ENCODE data around the gene STRADB.
"Not testable (repeated sequence)": the region's sequence is repeated elsewhere in the genome, so short reads cannot be mapped to it uniquely, and the experiment has no call there.

STRADB gene

DNA sequence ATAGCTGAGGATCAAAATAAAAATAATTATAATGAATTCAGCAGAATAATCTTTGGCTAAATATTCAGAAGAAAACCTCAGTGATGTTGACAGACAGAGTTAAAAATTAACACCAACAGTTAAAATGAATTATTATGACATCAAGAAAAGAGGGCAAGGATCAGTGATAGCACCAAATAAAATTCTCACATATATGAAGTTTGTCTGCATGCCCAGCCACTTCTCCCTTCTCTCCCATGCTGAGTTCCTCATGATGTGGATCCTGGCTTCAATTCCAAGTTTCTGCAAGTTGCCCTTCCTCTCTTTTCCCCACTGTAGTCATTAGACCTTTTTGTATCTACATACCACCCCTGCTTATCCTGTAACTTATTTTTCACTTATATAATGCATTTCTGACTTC is 6.8 kb downstream of the STRADB start:
- Mint-ChIP-seq H3K36me3 (ENCODE audit: insufficient read depth) (peaks cover 4% of the 10 kb centered on the region), H3K27me3 (no peaks in the 10 kb centered on the region), H3K4me3 (no peak overlapping the region), H3K9me3 (no peaks in the 10 kb centered on the region), H3K27ac (no peak overlapping the region), H3K4me1 (ENCODE audit: low read depth in 2 of 2) (peaks cover 1 to 5% of the 10 kb centered on the region in 2 donors)
- ATAC-seq (replicated peaks) (no peak), DNase-seq (no peak)

DNA sequence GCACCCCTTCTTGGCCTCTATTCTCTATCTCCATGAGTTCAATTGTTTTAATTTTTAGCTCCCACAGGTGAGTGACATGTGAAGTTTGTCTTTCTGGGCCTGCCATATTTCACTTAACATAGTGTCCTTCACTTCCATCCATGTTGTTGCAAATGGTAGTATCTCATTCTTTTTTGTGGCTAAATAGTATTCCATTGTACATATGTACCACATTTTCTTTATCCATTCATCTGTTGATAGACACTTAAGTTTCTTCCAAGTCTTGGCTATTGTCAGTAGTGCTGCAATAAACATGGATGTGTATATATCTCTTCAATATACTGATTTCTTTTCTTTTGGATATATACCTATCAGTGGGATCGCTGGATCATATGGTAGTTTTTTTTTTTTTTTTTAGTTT is 9.0 kb downstream of the STRADB start:
- H3K4me1 Mint-ChIP-seq (ENCODE audit: low read depth in 2 of 2) = peaks cover 0 to 1% of the 10 kb centered on the region in 2 donors

DNA sequence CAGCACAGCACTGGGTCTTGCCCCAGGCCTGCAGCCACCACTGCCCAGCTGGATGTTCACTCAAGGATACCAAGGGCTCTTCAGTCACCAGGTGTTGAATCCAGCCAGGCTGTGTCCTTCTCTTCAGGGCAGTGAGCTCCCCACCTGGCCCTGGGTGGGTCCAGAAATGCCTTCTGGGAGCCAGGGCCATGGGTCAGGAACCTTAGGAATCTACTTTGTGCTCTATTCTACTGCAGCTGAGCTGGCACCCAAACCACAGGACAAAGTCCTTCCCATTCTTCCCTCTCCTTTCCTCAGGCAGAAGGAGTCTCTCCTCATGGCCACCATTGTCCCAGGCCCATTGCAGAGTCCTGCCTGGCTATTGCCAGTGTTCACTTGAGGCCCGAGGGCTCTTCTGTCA is 13.0 kb downstream of the STRADB start:
- no peak for ATAC-seq (replicated peaks)
- no peaks in the 10 kb centered on the region for H3K27me3 Mint-ChIP-seq
- no peak for DNase-seq
- peaks cover 5% of the 10 kb centered on the region for H3K36me3 Mint-ChIP-seq (ENCODE audit: insufficient read depth)
- H3K9me3 Mint-ChIP-seq = no peaks in the 10 kb centered on the region
- no peak overlapping the region for H3K27ac Mint-ChIP-seq
- no peak overlapping the region for H3K4me3 Mint-ChIP-seq
- H3K4me1 Mint-ChIP-seq (ENCODE audit: low read depth in 2 of 2) = peaks cover 0 to 1% of the 10 kb centered on the region in 2 donors

More for the DNA sequence above, 9.0 kb downstream of the STRADB start:
- Mint-ChIP-seq H3K27ac (no peak overlapping the region), H3K27me3 (no peaks in the 10 kb centered on the region), H3K9me3 (no peaks in the 10 kb centered on the region), H3K36me3 (ENCODE audit: insufficient read depth) (peaks cover 4% of the 10 kb centered on the region), H3K4me3 (no peak overlapping the region)
- DNase-seq = no peak
- ATAC-seq (replicated peaks) = no peak

DNA sequence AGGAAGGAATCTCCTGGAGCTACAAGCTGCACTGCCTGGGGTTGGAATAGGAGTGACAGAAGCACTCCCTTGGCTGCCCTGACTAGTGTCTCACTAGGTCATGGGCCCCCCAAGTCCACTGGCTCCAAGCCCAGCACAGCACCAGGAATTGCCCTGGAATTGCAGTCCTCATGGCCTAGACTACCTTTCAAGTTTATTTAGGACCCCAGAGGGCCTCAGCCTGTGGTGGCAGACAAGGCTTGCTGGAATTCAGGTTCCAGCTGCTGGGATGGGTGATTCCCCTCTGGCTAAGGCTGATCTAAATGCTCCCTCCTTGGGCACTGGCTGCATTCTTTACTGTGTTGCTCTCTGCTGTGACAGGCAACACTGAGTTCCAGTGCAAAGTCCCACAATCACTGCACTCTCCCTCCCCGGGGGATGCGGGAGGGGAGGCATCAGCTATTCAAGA is 14.0 kb downstream of the STRADB start:
- peaks cover 8% of the 10 kb centered on the region for H3K36me3 Mint-ChIP-seq (ENCODE audit: insufficient read depth)
- no peak for ATAC-seq (replicated peaks)

DNA sequence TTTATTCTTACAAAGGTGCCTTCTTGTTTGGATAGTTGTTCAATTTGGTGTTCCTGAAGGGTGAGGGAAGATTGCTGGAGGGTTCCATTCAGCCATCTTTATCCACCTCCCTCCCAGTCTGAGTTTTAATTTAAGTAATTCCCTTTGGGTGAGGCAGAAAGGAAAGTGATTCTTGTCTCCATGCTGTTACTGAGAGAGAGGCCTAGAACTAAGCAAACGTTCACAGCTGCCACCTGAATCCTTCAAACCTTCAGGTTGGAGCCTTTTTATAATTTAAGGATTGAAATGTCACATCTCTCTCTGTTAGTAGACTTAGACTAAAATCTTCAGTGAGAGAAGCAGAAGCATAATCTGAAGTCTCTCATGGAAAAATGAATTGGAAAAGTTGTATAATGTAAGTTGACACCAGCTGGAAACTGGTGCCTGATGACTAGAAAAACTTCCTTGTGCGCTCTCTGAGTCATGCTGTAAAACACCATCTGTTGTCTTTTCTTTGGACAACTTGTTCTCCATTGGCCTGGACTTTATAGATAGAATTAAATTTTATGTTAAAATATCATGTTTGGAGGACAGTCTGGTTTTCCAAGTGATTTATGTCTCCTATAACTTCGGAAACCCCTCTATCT is 14.6 kb downstream of the STRADB start:
- no peaks in the 10 kb centered on the region for H3K27me3 Mint-ChIP-seq
- H3K4me3 Mint-ChIP-seq = no peak overlapping the region
- H3K9me3 Mint-ChIP-seq = no peaks in the 10 kb centered on the region
- H3K4me1 Mint-ChIP-seq (ENCODE audit: low read depth in 2 of 2) = peaks cover 0 to 1% of the 10 kb centered on the region in 2 donors
- peaks cover 14% of the 10 kb centered on the region for H3K36me3 Mint-ChIP-seq (ENCODE audit: insufficient read depth)
- no peak for ATAC-seq (replicated peaks)
- no peak overlapping the region for H3K27ac Mint-ChIP-seq
- DNase-seq = no peak

More for the DNA sequence above, 14.0 kb downstream of the STRADB start:
- no peak for DNase-seq
- no peak overlapping the region for H3K4me3 Mint-ChIP-seq
- H3K9me3 Mint-ChIP-seq = no peaks in the 10 kb centered on the region
- H3K4me1 Mint-ChIP-seq (ENCODE audit: low read depth in 2 of 2) = peaks cover 0 to 1% of the 10 kb centered on the region in 2 donors
- H3K27ac Mint-ChIP-seq = no peak overlapping the region
- H3K27me3 Mint-ChIP-seq = no peaks in the 10 kb centered on the region

DNA sequence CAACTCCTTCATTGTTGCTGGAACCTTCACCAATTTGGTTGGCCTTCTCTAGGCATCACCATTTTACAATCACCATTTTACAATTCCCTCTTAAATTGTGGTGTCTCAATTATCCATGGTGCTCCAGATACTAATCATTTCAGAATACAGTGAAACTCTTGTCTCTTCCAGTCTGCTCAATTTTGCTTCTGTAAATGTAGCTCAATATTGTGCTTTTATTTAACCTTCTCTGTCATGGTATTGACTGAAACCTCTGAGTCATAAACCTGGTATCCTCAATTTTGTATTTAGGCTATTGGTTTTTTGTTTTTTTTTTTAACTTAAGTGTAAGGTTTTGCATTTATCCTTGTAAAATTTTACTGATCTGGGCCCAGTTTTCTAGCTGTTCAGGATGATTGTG is 16.1 kb downstream of the STRADB start:
- Mint-ChIP-seq H3K27ac (no peak overlapping the region), H3K36me3 (ENCODE audit: insufficient read depth) (peaks cover 17% of the 10 kb centered on the region)

DNA sequence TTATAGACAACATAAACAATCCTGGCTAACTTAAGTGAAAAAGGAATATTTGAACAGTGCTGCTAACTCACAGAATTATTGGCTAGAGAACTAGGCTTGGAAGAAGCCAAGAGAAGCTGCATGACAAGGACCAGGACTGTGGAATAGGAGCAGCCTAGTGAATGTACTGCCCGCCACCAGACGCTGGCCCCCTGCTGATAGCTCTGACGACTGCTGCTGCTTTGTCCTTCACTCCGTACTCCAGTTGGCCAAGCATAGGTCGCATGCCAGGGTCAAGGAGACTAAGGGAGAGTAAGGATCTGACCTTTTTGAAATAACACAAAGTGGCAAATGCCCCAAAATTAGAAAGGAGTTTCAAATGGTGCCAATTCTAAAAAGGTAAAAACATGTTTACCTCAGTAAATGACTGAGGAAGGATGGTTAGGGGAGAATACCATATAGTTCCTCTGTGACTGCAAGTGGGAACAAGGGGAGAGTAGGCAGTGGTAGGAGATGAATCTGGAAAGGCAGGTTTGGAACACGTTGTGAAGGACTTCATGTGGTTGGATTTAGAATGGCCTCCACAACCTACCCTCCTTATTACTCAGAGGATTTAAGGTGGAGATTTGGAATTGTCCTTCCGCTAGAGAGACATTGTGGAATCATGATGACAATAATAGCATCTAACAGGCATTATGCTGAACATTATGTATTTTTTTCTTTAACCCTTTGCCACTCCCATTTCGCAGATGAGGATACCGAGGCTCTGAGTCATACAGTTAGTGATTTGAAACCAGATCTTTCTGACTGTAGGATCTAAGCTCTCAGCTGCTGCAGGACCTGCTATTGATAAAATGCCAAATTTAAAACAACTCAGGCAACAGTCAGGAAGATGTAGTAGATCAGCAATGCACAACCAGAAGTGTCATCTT is 19.5 kb downstream of the STRADB start:
- Mint-ChIP-seq H3K27me3 (no peaks in the 10 kb centered on the region), H3K4me3 (no peak overlapping the region), H3K9me3 (no peaks in the 10 kb centered on the region), H3K4me1 (ENCODE audit: low read depth in 2 of 2) (peaks cover 0 to 2% of the 10 kb centered on the region in 2 donors), H3K36me3 (ENCODE audit: insufficient read depth) (peaks cover 32% of the 10 kb centered on the region), H3K27ac (no peak overlapping the region)
- DNase-seq (no peak), ATAC-seq (replicated peaks) (no peak)

More for the DNA sequence above, 16.1 kb downstream of the STRADB start:
- Mint-ChIP-seq H3K4me1 (ENCODE audit: low read depth in 2 of 2) (peaks cover 0 to 2% of the 10 kb centered on the region in 2 donors), H3K27me3 (no peaks in the 10 kb centered on the region), H3K4me3 (no peak overlapping the region), H3K9me3 (no peaks in the 10 kb centered on the region)
- ATAC-seq (replicated peaks) (no peak), DNase-seq (no peak)

DNA sequence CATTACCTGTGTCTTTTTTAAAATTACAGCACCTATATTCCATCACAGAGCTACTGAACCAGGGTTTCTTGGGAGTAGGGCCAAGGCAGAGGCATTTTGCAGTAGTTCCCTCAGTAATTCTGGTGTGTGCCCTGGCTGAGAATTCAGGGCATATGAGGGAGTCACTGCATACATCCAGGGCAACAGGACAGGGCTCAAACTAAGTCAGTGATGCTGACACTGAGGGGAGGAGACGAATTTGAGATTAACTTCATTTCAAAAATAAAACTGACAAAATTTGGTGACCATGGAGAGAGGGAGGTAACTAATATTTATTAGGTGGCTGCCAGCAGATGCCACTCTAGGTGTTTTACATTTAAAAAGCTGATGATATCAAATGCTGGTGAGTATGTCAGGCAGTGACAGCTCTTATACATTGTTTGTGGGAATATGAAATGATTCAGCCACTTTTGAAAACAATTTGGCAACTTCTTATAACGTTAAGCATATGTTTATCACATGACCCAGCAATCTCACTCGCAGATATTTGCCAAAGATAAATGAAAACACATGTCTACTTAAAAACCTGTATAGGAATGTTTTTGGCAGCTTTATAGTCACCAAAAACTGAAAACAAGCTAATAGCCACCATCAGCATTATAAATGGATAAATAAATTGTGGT is 20.3 kb downstream of the STRADB start:
- no peaks in the 10 kb centered on the region for H3K27me3 Mint-ChIP-seq
- no peaks in the 10 kb centered on the region for H3K9me3 Mint-ChIP-seq
- no peak overlapping the region for H3K27ac Mint-ChIP-seq
- no peak overlapping the region for H3K4me3 Mint-ChIP-seq
- H3K4me1 Mint-ChIP-seq (ENCODE audit: low read depth in 2 of 2) = peaks cover 0 to 2% of the 10 kb centered on the region in 2 donors
- DNase-seq = no peak
- ATAC-seq (replicated peaks) = no peak
- peaks cover 35% of the 10 kb centered on the region for H3K36me3 Mint-ChIP-seq (ENCODE audit: insufficient read depth)

DNA sequence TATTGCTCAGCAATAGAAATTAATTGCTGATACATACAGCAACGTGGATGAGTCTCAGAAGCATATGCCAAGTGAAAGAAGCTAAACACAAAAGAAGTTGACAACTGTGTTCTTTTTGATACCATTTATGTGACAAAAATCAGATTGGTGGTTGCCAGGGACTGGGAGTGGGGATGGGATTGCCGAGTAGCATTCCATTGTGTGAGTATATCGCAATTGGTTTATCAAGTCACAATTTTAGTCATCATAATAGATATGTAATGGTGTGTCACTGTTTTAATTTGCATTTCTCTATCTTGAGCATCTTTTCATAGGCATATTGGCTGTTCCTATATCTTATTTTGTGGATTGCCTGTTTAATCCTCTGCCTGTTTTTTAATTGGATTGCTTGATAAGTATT is 20.9 kb downstream of the STRADB start:
- Mint-ChIP-seq H3K9me3 (no peaks in the 10 kb centered on the region), H3K36me3 (ENCODE audit: insufficient read depth) (peaks cover 35% of the 10 kb centered on the region), H3K4me3 (no peak overlapping the region), H3K27ac (no peak overlapping the region), H3K27me3 (no peaks in the 10 kb centered on the region), H3K4me1 (ENCODE audit: low read depth in 2 of 2) (peaks cover 0 to 2% of the 10 kb centered on the region in 2 donors)
- ATAC-seq (replicated peaks) = no peak
- DNase-seq = no peak

DNA sequence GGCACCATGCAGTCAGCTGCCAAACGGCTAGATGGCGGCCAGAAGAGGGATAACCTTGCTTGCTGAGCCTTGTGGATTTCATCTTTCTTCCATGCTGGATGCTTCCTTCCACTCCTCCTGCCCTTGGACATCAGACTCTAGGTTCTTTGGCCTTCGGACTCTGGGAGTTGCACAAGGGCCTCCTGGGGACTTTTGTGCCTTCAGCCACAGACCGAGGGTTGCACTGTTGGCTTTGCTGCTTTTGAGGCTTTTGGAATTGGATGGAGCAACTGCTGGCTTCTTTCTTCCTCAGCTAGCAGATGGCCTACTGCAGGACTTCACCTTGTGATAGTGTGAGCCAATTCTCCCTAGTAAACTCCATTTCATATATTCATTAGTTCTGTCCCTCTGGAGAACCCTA is 31.0 kb downstream of the STRADB start:
- Mint-ChIP-seq H3K27ac (no peak overlapping the region), H3K36me3 (ENCODE audit: insufficient read depth) (peaks cover 7% of the 10 kb centered on the region), H3K9me3 (no peaks in the 10 kb centered on the region), H3K27me3 (no peaks in the 10 kb centered on the region), H3K4me1 (ENCODE audit: low read depth in 2 of 2) (no peaks in the 10 kb centered on the region), H3K4me3 (no peak overlapping the region)
- ATAC-seq (replicated peaks) (no peak), DNase-seq (no peak)

DNA sequence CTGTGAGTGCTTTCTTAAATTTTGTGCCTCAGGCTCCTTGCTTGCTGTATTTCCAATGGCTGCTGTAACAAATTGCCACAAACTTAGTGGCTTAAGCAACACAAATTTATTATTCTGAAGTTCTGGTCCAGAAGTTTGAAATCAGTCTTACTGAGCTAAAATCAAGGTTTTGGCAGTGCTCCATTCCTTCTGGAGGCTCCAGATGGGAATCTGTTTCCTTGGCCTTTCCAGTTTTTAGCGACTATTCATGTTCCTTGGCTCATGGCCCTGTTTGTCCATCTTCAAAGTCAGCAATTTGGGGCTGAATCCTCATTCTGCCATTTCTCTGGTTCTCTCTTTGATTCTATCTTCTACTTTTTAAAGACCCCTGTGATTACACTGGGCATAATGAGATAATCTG is 31.8 kb downstream of the STRADB start:
- H3K4me1 Mint-ChIP-seq (ENCODE audit: low read depth in 2 of 2) = no peaks in the 10 kb centered on the region
- H3K36me3 Mint-ChIP-seq (ENCODE audit: insufficient read depth) = peaks cover 6% of the 10 kb centered on the region
- no peak overlapping the region for H3K4me3 Mint-ChIP-seq
- no peaks in the 10 kb centered on the region for H3K27me3 Mint-ChIP-seq
- DNase-seq (no peak), ATAC-seq (replicated peaks) (no peak)
- no peaks in the 10 kb centered on the region for H3K9me3 Mint-ChIP-seq
- H3K27ac Mint-ChIP-seq = no peak overlapping the region

DNA sequence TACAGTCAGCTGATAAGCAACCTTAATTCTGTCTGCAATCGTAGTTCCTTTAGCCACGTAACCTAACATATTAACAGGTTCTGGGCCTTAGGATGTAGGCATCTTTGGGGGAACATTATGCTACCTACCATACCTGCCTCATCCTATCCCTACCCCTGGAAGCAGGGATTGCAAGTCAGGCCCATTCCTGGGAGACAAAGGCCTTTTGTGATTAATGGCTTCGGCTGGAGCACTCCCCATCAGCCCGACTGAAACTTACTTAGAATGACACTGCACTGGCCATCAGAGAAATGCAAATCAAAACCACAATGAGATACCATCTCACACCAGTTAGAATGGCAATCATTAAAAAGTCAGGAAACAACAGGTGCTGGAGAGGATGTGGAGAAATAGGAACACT is 32.2 kb downstream of the STRADB start:
- not testable (repeated sequence) for ATAC-seq (replicated peaks); H3K36me3 Mint-ChIP-seq (ENCODE audit: insufficient read depth); H3K4me1 Mint-ChIP-seq (ENCODE audit: low read depth in 2 of 2); H3K9me3 Mint-ChIP-seq; H3K4me3 Mint-ChIP-seq; H3K27ac Mint-ChIP-seq; DNase-seq; H3K27me3 Mint-ChIP-seq

DNA sequence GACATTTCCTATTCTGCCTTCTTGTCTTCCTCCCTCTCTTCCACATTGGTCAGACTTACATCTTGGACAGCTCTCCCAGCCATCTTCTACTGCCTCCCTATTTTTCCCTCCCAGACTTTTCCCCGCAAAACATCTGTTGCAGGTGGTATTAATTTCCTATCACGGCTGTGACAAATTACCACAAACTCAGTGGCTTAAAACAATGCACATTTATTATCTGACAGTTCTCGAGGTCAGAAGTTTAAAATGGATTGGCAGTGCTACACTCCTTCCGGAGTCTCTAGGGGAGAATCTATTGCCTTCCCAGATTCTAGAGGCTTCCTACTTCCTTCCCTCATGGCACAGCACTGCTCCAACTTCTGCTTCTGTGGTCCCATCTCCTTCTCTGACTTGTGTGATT is 33.3 kb downstream of the STRADB start:
- H3K27me3 Mint-ChIP-seq = no peaks in the 10 kb centered on the region
- H3K4me3 Mint-ChIP-seq = no peak overlapping the region
- no peaks in the 10 kb centered on the region for H3K4me1 Mint-ChIP-seq (ENCODE audit: low read depth in 2 of 2)
- ATAC-seq (replicated peaks) = no peak
- H3K27ac Mint-ChIP-seq = peak overlapping the region in 1 of 2 donors; percentile 12
- H3K9me3 Mint-ChIP-seq = no peaks in the 10 kb centered on the region
- no peaks in the 10 kb centered on the region for H3K36me3 Mint-ChIP-seq (ENCODE audit: insufficient read depth)
- no peak for DNase-seq

Measured in effector memory CD8-positive, alpha-beta T cell (primary cell).